Prostate gland (tissue), 2 donors: Measurements from ENCODE around the gene ADRA2A.

Experiments
- POLR2A ChIP-seq: fragments of 450-650 bp; IDR thresholded peaks from one replicate; pipeline ENCODE4 v1.6.1; 2016; ENCODE audit warnings: antibody characterized with exemption, mild to moderate bottlenecking
- TF ChIP-seq, protein P1 (sequence below), 4 experiments: fragments of 200-600 bp in 2 of 4; fragments of 450-650 bp in 2 of 4; sonication (generic) in 2 of 4; IDR thresholded peaks; 1 replicate in 3 of 4; 2 replicates in 1 of 4; pipeline ENCODE4 v1.5.1; 2016 to 2019; ENCODE audit warnings: antibody characterized with exemption in 4 of 4, mild to moderate bottlenecking in 2 of 4, moderate library complexity in 2 of 4

DNA sequence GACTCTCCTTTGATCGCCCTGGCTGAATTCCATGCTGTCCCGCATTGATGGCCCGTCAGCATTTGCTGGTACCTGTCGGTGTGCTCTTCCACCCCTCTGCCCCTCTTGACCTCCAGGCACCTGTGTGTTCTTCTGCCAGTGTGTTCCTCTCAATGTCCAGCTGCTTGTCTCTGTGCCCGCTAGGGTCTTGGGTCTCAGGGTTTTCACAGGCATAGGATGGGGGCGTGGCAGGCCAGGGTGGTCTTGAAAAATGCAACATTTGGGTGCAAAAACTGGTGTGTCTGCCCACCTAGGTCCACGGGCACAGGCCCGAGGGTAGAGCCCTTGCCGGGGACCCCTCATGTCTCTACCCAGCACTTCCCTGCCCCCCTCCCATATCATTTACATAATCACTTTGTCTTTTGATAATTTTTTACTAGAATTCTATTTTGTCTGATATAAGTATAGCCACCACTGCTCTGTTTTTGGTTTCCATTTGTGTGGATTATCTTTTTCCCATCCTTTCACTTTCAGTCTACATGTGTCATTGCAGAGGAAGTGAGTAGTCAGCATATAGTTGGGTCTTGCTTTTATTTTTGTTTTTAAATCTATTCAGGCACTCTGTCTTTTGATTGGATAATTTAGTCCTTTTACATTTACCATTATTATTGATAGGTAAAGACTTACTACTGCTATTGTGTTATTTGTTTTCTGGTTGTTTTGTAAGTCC lies 46.6 kb upstream of the ADRA2A start:
- TF ChIP-seq, protein P1, sequence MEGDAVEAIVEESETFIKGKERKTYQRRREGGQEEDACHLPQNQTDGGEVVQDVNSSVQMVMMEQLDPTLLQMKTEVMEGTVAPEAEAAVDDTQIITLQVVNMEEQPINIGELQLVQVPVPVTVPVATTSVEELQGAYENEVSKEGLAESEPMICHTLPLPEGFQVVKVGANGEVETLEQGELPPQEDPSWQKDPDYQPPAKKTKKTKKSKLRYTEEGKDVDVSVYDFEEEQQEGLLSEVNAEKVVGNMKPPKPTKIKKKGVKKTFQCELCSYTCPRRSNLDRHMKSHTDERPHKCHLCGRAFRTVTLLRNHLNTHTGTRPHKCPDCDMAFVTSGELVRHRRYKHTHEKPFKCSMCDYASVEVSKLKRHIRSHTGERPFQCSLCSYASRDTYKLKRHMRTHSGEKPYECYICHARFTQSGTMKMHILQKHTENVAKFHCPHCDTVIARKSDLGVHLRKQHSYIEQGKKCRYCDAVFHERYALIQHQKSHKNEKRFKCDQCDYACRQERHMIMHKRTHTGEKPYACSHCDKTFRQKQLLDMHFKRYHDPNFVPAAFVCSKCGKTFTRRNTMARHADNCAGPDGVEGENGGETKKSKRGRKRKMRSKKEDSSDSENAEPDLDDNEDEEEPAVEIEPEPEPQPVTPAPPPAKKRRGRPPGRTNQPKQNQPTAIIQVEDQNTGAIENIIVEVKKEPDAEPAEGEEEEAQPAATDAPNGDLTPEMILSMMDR (IDR thresholded peaks at IDR 0.05), result no peak
- no peak for TF ChIP-seq POLR2A
